Thyroid gland (tissue), 4 donors: ENCODE measurements around the gene CHST11.

Experiments
- CTCF ChIP-seq, 6 experiments: fragments of 200-600 bp in 3 of 6; fragments of 450-650 bp in 3 of 6; sonication (generic) in 3 of 6; IDR thresholded peaks; one replicate each; pipeline ENCODE4 v1.5.1; 2016 to 2019; ENCODE audit warnings: antibody characterized with exemption in 6 of 6, mild to moderate bottlenecking in 2 of 6, inconsistent platforms in 1 of 6, moderate library complexity in 1 of 6
- POLR2A ChIP-seq, 2 donors: fragments of 450-650 bp; IDR thresholded peaks; one replicate each; pipeline ENCODE4 v1.6.1; 2017; ENCODE audit warnings: antibody characterized with exemption in 2 of 2, mild to moderate bottlenecking in 2 of 2, moderate library complexity in 1 of 2

DNA sequence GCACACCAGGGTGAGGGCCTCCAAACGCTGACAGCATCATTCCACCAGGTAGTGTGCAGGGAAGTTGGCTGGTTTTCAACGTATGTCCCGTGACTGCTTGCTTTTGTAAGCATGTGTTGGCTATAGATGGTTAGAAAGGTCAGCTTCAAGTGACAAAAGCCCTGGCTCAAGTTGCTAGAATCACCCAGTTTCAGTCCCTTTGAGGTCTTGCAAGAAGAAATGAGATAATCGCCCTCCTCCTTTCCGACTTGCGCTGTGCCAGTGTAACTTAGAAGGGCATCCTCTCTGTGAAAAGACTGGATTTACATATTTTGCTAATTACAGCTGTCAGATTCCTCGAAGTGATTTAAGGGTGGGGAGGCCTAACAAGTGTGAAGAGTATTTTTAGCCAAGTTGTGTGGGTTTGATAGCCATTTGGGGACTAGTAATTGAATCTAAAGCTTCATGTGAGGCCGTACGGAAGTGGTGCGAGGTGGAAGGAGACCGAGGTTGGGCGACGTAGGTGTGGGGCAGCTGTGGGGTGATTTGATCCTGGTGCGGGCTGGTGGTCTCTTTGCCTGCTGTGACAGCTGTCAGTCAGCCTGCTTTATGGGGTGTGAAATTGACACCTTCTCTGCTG, 94.7 kb downstream of the CHST11 start:
- no peak for TF ChIP-seq CTCF (IDR thresholded peaks at IDR 0.05)
- TF ChIP-seq POLR2A (IDR thresholded peaks at IDR 0.05) = no peak
